T-cell (primary cell): ENCODE data around the gene SLC8A3. TPM values are rescaled to one million over a fixed set of nuclear protein-coding genes. Genes with fewer than 3 reads are reported as not detected.

Experiments used
- ATAC-seq, 4 experiments: fragments of 200-7000 bp in 3 of 4; fragments of 150-1000 bp in 1 of 4; cut with Tn5 transposase; replicated peaks in 1 of 4; 1 replicate in 3 of 4; 2 replicates in 1 of 4; pipeline ENCODE4 v1.10.0; 2021; ENCODE audit warnings: moderate library complexity in 3 of 4, mild to moderate bottlenecking in 2 of 4, moderate number of reproducible peaks in 1 of 4
- CTCF ChIA-PET, 2 donors: fragments of 300-600 bp; sonication (Branson Sonifier 250); formaldehyde crosslinking; loops; one replicate each; lab custom pipeline; 2022; ENCODE audit warnings: antibody characterized with exemption in 2 of 2; lab: Charles Lee
- POLR2A ChIA-PET, 2 donors: fragments of 300-600 bp; sonication (Branson Sonifier 250); formaldehyde crosslinking; loops; one replicate each; lab custom pipeline; 2022; ENCODE audit warnings: antibody characterized with exemption in 2 of 2; lab: Charles Lee
- DNase-seq, 35 experiments: peaks; one replicate each; pipeline versions ENCODE4 v3.0.0 to v3.0.0-alpha.2; 2013 to 2023
- H3K27ac ChIP-seq: one replicate; pipeline ENCODE4 v1.5.1; 2013; ENCODE audit warnings: low read length
- H3K27me3 ChIP-seq, 2 experiments: replicated peaks in 1 of 2; 1 replicate in 1 of 2; 2 replicates in 1 of 2; pipeline versions ENCODE4 v1.6.1 to v1.7.0; 2013; ENCODE audit warnings: low read length in 1 of 2, mixed read lengths in 1 of 2; ENCODE audit not compliant: control insufficient read depth in 2 of 2, insufficient read depth in 2 of 2; ENCODE audit errors: extremely low read depth in 1 of 2
- H3K36me3 ChIP-seq, 2 donors: 1 replicate in 1 of 2; 2 replicates in 1 of 2; pipeline versions ENCODE4 v1.6.1 to v1.7.0; 2013; ENCODE audit warnings: low read length in 1 of 2; ENCODE audit not compliant: control insufficient read depth in 2 of 2, insufficient read depth in 1 of 2; ENCODE audit errors: extremely low read depth in 1 of 2
- H3K4me1 ChIP-seq, 2 experiments: 1 replicate in 1 of 2; 2 replicates in 1 of 2; pipeline versions ENCODE4 v1.6.1 to v1.7.0; 2013; ENCODE audit warnings: low read length in 2 of 2, mixed read lengths in 1 of 2; ENCODE audit not compliant: insufficient read depth in 2 of 2, control insufficient read depth in 1 of 2; ENCODE audit errors: extremely low read depth in 1 of 2
- H3K4me3 ChIP-seq, 2 donors: 1 replicate in 1 of 2; 2 replicates in 1 of 2; pipeline versions ENCODE4 v1.5.1 to v1.7.0; 2013; ENCODE audit warnings: mild to moderate bottlenecking in 2 of 2, low read length in 1 of 2, moderate library complexity in 1 of 2; ENCODE audit not compliant: control insufficient read depth in 1 of 2; ENCODE audit errors: extremely low read depth in 1 of 2
- H3K9me3 ChIP-seq: 2 replicates; pipeline ENCODE4 v1.7.0; 2013
- H3K27ac Mint-ChIP-seq, 2 donors: one replicate each; pipeline ENCODE4 v1.8.0; 2020 to 2021; ENCODE audit warnings: mild to moderate bottlenecking in 2 of 2, mixed read lengths in 2 of 2
- H3K27me3 Mint-ChIP-seq, 2 donors: one replicate each; pipeline ENCODE4 v1.8.0; 2021 to 2022; ENCODE audit warnings: mixed read lengths in 2 of 2
- H3K36me3 Mint-ChIP-seq: one replicate; pipeline ENCODE4 v1.8.0; 2021; ENCODE audit warnings: mixed read lengths
- H3K4me1 Mint-ChIP-seq, 3 donors: one replicate each; pipeline ENCODE4 v1.8.0; 2020 to 2022; ENCODE audit warnings: mixed read lengths in 3 of 3, mild to moderate bottlenecking in 1 of 3
- H3K4me3 Mint-ChIP-seq, 3 donors: one replicate each; pipeline ENCODE4 v1.8.0; 2020 to 2022; ENCODE audit warnings: mild to moderate bottlenecking in 3 of 3, mixed read lengths in 3 of 3, moderate library complexity in 3 of 3
- H3K9me3 Mint-ChIP-seq, 3 donors: one replicate each; pipeline ENCODE4 v1.8.0; 2020 to 2022; ENCODE audit warnings: mixed read lengths in 3 of 3
- WGBS: methylation state at CpG from one replicate; pipeline ENCODE4 v1.1.5; 2013; ENCODE audit warnings: missing lambda C conversion rate; ENCODE audit not compliant: insufficient coverage; 5-methylcytosine and 5-hydroxymethylcytosine counted together
- total RNA-seq, 35 experiments: library from RNA in 6 of 35; stranded (reverse) in 6 of 35; fragments of 120-200 nt in 1 of 35; gene quantifications; one replicate each; pipeline versions ENCODE4 v1.2.1 to v1.2.4 and lab custom pipeline; 2013 to 2026

Gene SLC8A3
- total RNA-seq, 5 donors from 2014 or later (not counting 1 experiment from before 2014, with no cell fraction given): 0.06 to 0.21 (median 0.10) TPM; not detected in 2

DNA sequence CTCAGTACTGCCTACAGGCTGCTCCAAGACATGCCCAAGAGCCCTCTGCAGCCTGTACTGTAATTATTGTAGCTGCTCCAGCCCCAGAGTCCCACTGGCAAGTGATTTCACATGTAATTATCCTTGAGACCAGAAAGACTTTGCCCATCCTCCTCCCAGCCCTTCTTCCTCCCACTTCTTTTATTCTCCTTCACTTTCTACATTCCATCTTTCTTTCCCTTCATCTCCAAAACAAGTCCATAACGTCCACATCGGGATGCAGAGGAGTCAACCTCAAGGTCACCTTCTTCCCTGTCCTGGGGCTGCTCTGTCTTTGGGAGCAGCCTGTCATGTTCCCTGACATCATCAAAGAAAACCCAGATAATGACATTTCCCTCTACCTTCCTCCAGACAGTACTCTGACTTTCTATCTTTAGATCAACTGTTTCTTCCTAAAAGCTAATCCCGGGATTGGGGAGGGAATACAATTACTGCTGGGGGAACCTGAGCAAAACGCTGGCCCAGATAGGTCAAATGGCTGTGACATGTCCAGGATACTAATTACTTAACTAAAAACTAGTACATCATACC, 39.1 kb downstream of the SLC8A3 start:
- Histone ChIP-seq H3K4me1 (no peaks in the 10 kb centered on the region), H3K4me3 (no peak overlapping the region), H3K36me3 (no peaks in the 10 kb centered on the region), H3K9me3 (no peaks in the 10 kb centered on the region), H3K27me3 (peaks cover 0 to 9% of the 10 kb centered on the region in 2 experiments), H3K27ac (no peak overlapping the region)
- Mint-ChIP-seq H3K27ac (no peak overlapping the region), H3K27me3 (peaks cover 6 to 32% of the 10 kb centered on the region in 2 donors), H3K4me3 (no peak overlapping the region), H3K4me1 (no peaks in the 10 kb centered on the region), H3K9me3 (no peaks in the 10 kb centered on the region), H3K36me3 (no peaks in the 10 kb centered on the region)
- 73% methylated on average over 2 of the region's 4 CpGs for WGBS
- CTCF ChIA-PET: no interaction called here
- DNase-seq (no peak), ATAC-seq (no peak)
- POLR2A ChIA-PET: no interaction called here

DNA sequence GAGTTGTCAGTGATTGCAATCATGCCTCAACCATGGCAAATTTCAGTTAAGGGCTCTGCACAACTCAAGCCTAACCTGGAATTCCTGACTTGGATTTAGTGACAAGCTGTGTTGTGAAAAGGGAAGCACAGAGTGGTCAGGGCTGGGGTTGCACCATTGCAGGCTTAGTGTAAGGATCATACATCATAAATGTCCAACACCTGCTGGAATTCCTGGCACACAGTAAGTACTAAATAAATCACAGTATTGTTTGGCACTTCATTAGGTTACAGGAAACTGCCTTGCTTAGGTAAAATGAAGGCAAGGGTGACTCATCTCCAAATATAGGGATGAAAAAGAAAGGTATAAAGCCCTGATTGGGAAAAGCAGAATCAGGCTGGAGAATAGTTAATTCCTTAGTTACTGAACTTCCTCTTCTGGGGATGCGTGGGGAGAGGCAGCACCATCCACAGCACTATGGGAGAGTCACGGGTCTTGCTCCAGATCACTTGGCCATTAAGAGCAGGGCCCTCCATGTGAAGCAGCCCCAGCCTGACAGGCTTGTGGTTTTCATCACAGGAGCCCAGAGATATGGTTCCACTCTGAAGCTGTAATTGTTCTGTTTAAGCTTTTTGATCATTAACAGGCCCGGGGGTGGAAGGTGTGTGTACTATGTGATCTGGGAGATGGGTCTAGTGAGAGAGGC, 39.7 kb downstream of the SLC8A3 start:
- ChIA-PET POLR2A (no interaction called here), CTCF (no interaction called here)
- no peaks in the 10 kb centered on the region for H3K4me1 ChIP-seq
- no peak overlapping the region for H3K4me3 ChIP-seq
- 67% methylated on average over 3 of the region's 3 CpGs for WGBS
- Mint-ChIP-seq H3K27me3 (peaks cover 6 to 32% of the 10 kb centered on the region in 2 donors), H3K4me1 (no peaks in the 10 kb centered on the region), H3K4me3 (no peak overlapping the region), H3K9me3 (no peaks in the 10 kb centered on the region), H3K36me3 (no peaks in the 10 kb centered on the region), H3K27ac (no peak overlapping the region)
- DNase-seq: no peak
- H3K9me3 ChIP-seq: no peaks in the 10 kb centered on the region
- H3K36me3 ChIP-seq: no peaks in the 10 kb centered on the region
- no peak for ATAC-seq
- peaks cover 0 to 9% of the 10 kb centered on the region in 2 experiments for H3K27me3 ChIP-seq
- H3K27ac ChIP-seq: no peak overlapping the region

DNA sequence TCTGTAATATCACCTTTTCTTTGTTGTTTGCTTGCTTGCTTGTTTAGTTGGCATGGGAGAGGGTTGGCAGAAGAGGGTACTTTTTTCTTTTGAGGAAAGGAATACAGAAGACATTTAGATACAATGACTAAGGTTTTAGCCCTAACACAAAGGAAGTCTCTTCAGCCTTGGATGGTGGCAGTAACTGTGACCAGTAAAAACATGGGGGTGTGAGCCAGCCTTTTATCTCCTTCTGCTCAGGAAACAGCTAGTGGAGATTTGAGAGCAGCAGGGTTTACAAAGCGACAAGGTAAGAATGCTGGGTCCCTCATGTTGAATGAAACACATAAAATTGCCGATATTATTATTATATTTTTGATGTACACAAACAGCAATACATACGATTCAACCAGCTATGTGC, 40.4 kb downstream of the SLC8A3 start:
- no peaks in the 10 kb centered on the region for H3K9me3 ChIP-seq
- H3K36me3 Mint-ChIP-seq: no peaks in the 10 kb centered on the region
- DNase-seq: no peak
- H3K4me3 ChIP-seq: no peak overlapping the region
- ChIA-PET POLR2A (no interaction called here), CTCF (no interaction called here)
- H3K27ac Mint-ChIP-seq: no peak overlapping the region
- no peak for ATAC-seq
- H3K27me3 ChIP-seq: peaks cover 0 to 5% of the 10 kb centered on the region in 2 experiments
- H3K36me3 ChIP-seq: no peaks in the 10 kb centered on the region
- no peak overlapping the region for H3K4me3 Mint-ChIP-seq
- no peaks in the 10 kb centered on the region for H3K9me3 Mint-ChIP-seq
- H3K27ac ChIP-seq: no peak overlapping the region
- no CpG with 5 or more reads among the region's 3 CpGs for WGBS
- no peaks in the 10 kb centered on the region for H3K4me1 ChIP-seq
- peaks cover 10 to 30% of the 10 kb centered on the region in 2 donors for H3K27me3 Mint-ChIP-seq
- no peaks in the 10 kb centered on the region for H3K4me1 Mint-ChIP-seq

DNA sequence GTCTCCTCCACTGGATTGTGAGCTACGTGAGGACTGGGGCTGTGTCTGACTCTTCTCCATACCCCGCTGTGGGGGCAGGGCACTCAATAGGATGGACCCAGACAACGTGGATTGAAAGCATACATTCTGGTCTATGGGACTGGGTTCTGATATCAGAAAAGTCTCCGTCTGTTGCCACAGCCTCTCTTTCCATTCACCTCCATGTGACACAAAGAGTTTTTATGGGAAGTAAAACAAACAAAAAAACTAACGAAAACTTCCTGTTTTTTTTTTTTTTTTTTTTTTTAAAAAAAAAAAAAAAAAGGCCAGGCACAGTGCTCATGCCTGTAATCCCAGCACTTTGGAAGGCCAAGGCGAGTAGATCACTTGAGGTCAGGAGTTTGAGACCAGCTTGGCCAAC, 44.7 kb downstream of the SLC8A3 start:
- H3K4me3 ChIP-seq: no peak overlapping the region
- 90% methylated on average over 2 of the region's 6 CpGs for WGBS
- H3K27me3 ChIP-seq: peaks cover 0 to 8% of the 10 kb centered on the region in 2 experiments
- H3K9me3 Mint-ChIP-seq: no peaks in the 10 kb centered on the region
- peaks cover 15 to 34% of the 10 kb centered on the region in 2 donors for H3K27me3 Mint-ChIP-seq
- ATAC-seq: no peak
- no peak overlapping the region for H3K4me3 Mint-ChIP-seq
- H3K4me1 Mint-ChIP-seq: no peaks in the 10 kb centered on the region
- POLR2A ChIA-PET: no interaction called here
- DNase-seq: no peak
- no peak overlapping the region for H3K27ac ChIP-seq
- no peaks in the 10 kb centered on the region for H3K4me1 ChIP-seq
- H3K36me3 Mint-ChIP-seq: no peaks in the 10 kb centered on the region
- H3K27ac Mint-ChIP-seq: no peak overlapping the region
- no peaks in the 10 kb centered on the region for H3K9me3 ChIP-seq
- CTCF ChIA-PET: no interaction called here
- H3K36me3 ChIP-seq: no peaks in the 10 kb centered on the region

DNA sequence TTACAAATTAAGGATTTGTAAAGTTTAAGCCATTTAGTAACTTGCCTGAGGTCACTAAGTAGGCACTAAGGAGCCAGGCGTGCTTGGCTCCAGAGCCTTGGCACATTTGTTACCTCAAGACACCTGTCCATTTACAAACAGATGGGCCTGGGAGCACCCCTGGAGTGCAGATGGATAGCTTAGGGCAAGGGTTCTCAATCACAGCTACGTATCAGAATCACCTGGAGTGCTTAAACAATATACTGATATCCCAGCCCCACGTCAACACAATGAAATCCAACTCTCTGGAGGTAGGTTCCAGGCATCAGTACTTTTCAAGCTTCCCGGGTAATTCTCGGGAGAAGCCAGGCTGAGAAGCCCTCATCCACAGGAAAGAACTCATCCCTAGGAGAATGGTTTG, 45.4 kb downstream of the SLC8A3 start:
- no peak overlapping the region for H3K4me3 ChIP-seq
- Mint-ChIP-seq H3K4me3 (no peak overlapping the region), H3K4me1 (no peaks in the 10 kb centered on the region), H3K27ac (no peak overlapping the region), H3K9me3 (no peaks in the 10 kb centered on the region), H3K36me3 (no peaks in the 10 kb centered on the region), H3K27me3 (peaks cover 15 to 32% of the 10 kb centered on the region in 2 donors)
- H3K4me1 ChIP-seq: no peaks in the 10 kb centered on the region
- no CpG with 5 or more reads among the region's 5 CpGs for WGBS
- no peaks in the 10 kb centered on the region for H3K9me3 ChIP-seq
- DNase-seq (no peak), ATAC-seq (no peak)
- POLR2A ChIA-PET: no interaction called here
- no peaks in the 10 kb centered on the region for H3K36me3 ChIP-seq
- no peak overlapping the region for H3K27ac ChIP-seq
- CTCF ChIA-PET: no interaction called here
- H3K27me3 ChIP-seq: peaks cover 0 to 10% of the 10 kb centered on the region in 2 experiments

DNA sequence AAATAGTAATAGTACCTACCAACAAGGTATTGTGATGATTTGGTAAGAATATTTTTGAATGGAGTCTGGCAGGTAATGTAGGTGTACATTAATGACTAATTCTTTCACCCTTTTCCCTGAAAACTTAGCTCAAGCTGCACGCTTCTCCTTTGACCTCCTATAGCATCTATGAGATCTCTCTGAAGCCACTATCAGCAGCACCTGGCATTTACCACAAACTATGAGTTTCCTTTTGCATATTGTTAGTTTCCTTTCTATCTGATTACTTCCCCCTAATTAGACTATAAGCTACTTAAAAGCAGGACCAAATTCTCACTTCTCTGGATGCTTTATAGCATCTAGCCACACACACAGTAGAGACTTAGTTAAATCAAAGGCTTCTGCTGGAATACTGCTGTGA, 48.1 kb downstream of the SLC8A3 start:
- Mint-ChIP-seq H3K27ac (no peak overlapping the region), H3K36me3 (no peaks in the 10 kb centered on the region), H3K4me1 (no peaks in the 10 kb centered on the region), H3K9me3 (no peaks in the 10 kb centered on the region), H3K4me3 (no peak overlapping the region), H3K27me3 (peaks cover 10 to 27% of the 10 kb centered on the region in 2 donors)
- Histone ChIP-seq H3K27ac (no peak overlapping the region), H3K36me3 (no peaks in the 10 kb centered on the region), H3K27me3 (peaks cover 0 to 13% of the 10 kb centered on the region in 2 experiments), H3K9me3 (no peaks in the 10 kb centered on the region), H3K4me3 (no peak overlapping the region), H3K4me1 (no peaks in the 10 kb centered on the region)
- DNase-seq: no peak
- ATAC-seq: no peak
- ChIA-PET CTCF (no interaction called here), POLR2A (no interaction called here)
- 67% methylated on average over 1 of the region's 1 CpG for WGBS
